Activated naive CD8-positive, alpha-beta T cell treated with anti-CD3 and anti-CD28 coated beads, Interleukin-2, amount 50 U/mL, for 16 hours (primary cell): ENCODE measurements around the gene DKK3.

Experiments
- DNase-seq: peaks from one replicate; pipeline ENCODE4 v3.0.0-alpha.2; 2020; ENCODE audit warnings: low read depth, low spot score

Gene DKK3

DNA sequence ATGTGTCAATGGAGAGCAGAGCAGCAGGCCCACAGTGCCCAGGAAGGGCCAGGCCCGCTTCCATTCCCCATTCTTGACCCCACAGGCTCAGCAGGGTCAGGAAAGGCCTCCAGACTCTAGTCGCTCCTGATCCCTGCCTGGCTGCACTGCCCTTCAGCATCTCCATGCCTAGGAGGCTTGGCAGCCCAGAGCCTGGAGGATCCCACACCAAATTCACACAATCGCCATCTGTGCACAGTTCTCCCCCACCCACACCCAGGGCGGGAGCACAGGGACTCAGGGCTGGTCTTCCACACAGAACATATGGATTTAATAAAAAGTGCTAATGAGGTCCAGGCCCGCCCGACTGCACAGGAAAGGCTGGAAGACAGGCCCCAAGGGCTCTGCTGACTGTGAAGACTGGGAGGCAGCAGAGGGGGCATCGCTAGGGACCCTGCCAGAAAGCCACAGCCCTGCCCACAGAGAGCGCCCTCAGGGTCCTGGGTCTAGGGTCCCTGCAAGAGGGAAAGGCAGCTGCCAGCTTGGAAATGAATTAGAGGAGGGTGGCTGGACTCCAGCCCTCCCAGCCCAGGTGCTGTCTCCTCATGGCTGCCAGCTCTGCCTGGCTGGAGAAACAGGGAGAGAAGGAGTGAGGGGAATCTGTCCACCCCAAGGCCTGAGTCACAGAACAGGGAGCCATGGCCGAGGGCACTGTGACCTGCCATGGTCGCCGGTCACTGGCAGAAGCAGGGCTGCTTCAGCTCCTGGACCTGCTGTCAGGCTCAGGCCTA lies 39.7 kb downstream of the DKK3 start:
- DNase-seq = no peak

DNA sequence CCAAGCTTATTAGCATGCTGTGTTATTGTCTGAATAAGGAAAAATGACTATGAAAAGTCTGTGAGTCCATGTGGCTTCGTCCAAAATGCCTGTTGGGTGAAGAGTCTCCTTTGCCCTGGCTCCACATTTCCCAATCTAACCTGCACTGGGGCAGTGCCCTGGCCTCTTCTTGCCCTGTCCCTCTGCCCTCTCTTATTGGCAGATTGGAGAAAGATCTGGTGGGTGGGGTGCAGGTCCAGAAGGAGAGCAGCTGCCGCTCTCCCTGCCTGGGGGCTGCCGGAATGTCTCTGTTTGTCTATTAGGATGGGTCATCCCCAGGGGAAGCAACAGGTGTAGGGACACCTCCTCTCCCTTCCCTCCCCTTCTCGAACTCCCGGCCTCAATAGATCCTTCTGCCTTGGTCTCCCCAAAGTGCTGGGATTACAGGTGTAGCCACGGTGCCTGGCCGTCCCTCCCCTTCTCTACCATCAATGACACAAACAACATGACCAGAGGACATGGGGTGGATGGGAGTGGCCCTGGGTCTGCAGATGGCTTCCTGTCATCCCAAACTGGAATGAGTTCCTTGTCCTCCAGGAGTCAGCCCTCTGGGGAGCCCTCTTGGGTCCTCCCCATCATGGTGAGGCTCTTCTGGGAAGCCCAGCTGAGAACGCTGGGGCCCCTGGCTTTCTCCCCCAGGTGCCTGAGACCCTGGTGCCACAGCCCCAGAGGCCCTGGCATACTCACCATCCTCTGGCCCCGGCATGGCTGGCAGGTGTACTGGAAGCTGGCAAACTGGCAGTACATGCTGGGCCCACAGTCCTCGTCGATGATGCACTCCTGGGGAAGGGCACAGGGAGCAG lies 40.5 kb downstream of the DKK3 start:
- no peak for DNase-seq

DNA sequence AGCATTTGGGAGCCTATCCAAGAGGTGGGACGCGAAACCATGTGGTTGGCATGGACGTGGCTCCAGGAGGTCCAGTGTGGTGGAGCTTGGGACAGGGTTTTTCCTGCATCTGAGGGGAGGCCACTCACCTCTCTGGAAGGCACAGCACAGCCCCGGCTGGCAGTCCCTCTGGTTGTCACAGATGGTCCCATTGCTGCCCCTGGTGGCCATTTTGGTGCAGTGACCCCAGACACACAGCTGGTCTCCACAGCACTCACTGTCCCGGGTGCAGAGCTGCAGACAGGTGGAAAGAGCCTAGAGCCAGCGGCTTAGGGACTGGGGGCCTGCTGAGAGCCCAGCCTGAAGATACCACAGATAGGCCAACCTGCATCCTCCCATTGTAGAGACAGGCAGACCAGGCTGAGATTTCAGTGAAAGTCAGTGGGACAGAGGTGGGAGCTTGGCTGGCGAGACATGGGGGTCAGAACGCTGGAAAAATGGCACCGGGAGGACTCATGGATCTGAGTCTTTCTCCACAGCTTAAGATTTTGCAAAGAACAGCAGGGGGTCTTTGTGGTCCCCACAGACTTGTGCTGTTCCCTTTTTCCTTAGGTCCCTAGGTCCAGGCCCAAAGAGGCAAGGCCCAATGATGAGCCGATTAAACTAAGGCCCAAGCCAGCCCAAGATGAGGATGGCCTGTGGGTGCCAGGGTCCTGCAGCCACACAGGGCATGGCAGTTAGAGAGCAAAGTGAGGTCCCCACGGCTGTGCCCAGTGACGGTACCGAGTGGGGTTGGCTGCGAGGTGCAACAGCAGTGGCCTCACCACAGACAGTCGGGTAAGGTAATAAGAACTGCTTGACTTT lies 41.4 kb downstream of the DKK3 start:
- peak; percentile 22 for DNase-seq

DNA sequence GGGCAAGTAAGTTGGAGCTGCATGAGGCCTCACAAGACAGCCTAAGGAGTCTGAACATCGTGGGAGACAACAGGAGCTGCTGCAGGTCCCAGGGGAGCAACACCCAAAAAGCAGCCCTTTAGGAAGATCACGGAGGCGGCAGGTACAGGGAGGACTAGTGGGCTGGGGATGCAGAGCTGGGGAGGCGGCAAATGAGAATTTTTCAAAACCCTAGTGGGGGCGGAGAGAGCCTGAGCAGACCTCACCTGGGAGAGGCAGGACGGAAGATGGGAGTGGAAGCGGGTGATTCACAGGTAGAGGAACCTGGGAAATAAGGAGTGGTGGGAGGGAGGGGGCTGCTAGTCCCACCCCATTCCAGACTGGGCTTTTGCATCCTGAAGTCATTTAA lies 42.1 kb downstream of the DKK3 start:
- DNase-seq = no peak

DNA sequence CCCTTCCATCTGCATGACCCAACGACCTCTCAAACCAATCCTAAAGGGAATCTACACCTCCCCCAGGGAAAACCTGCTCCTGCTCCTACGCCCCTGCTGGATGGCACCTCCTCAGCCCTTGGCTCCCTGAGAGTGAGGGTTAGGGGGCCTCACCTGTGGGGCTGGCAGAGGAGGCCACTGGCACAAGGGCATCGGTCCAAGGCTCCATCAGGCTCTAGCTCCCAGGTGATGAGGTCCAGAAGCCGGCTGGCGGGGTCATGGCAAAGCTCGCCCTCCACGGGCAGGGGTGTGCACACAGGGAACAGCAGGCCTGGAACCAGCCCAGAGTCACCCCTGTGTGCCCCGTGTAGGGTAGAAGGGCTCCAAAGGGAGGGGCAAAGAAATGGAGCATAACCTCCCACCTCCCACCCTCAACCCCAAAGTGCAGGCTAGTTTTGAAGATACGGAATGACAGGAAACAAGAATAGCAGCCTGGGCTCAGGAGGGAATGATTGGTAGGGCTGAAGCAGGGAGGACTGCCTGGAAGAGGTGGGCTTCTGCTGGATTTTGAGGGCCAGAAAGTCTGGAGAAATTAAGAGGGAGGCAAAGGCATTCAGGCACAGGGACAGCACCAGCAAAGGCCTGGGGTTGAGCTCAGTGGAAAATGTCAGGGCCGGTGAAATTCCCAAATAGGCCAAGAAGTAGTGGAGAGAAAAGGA lies 42.6 kb downstream of the DKK3 start:
- no peak for DNase-seq

DNA sequence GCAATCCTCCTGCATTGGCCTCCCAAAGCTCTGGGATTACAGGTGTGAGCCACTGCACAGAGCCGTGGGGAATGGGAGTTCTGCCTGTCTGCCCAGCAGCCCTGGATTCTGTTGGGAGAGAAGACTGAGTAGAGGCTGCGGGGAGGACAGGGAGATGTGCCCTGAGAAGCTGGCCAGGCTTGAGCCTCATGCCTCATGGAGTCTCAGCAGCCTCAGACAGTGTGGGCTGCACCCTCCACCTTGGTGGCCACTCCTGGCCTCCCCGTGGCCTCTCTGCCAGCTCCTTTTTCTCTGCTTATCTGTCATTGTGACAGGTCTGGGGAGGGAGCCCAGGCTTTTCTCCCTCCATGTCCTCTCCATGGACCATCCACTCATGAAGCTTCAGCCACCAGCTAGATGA lies 43.2 kb downstream of the DKK3 start:
- DNase-seq = no peak

DNA sequence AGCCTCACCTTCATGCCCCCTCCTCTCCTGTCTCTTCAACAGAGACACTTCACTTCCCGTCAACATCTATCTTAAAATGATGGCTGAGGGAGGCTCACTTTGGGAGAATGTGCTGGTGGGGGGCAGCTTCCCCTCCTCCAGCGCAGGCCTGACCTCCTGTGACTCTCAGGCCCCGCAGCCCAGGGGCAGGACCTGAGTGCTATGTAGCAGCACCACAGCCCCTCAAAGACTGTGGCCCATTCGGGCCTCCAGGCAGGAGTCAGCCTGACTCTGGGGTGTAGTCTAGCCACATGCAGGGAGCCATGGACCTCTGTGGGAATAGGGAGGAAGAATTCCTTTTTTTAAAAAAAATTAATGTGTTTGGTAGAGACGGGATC lies 43.7 kb downstream of the DKK3 start:
- no peak for DNase-seq

DNA sequence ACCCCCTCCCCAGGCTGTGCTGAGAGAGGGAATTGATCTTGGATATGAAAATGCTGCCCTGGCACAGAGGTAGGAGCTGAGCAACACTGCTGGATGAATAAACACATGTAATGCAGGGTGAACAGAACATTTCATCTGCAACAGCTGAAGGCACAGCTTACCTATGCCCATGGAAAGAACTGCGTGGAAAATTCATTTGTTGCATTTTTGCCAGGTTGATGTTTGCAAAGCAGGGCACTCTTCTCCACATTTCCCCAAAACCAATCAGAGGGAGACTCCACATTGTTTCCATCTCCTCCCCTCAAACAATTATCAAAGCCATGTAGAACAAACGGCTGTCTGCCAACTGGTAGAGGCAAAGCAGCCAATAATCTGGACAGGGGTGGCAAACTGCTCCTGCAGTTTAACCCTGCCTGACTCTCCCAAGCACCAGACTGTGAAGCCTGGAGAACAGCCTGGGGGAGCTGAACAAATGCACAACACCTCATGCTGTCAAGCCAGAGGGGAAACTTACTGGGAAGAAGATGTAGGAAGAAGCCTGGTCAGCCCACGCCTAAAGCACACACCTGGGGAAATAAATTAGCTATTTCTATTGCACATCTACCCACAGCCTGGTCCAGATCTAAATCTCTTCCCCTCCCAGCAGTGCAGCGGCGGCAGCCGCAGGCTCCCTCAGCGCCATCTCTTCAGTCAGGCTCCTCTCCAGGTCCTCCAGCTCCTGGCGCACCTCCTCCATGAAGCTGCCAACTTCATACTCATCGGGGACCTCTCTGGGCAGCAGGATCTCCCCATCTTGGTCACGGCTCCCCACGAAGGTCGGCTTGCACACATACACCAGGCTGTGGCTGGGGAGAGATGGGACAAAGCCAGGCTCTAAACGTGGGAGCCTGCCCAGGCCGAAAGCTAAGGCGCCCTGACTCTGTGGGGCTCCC lies 44.3 kb downstream of the DKK3 start:
- no peak for DNase-seq

DNA sequence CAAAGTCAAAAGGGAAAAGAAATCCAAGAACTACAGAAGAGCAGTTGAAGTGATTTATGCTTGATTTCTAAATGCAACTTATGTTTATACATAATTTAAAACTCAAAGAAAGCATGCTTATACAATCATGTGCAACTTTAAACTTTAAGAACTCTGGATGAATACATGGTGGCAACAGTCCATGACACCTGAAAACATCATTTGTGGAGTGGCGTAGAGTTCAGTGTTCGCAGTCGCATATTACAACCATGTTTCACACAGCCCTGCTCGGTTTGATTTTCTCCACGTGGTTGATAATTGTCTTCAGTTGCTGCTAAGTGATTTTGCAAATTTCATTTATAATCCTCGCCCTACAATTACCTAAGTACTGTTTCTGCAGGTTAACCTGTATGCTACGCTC lies 45.4 kb downstream of the DKK3 start:
- DNase-seq = no peak

DNA sequence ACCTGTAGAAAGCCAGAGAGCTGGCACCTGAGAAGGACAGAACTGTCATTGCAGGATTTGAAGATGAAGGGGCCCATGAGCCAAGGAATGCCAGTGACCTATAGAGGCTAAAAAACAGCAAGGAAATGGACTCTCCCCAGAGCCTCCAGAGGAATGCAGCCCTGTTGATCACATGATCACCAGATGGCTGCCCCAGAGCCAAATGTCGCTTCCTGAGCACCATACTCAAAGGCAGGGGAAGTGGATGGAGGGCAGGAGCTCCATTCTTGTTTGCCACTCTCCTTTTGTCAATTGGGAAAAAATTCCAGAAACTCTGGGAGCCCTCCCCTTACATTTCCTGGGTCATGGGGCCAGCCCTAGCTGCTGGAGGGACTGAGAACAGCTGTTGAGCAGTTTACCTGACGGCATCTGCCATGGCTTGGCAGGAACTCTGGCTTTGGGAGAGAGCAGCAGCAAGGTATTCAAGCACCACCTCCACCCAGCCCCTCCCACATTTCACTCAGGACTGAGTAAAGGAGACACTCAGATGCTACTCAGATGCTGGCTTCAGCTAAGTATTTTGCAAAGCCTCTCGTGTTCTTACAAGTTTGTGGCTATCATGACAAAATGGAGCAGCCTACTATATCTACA lies 46.9 kb downstream of the DKK3 start:
- DNase-seq = no peak

DNA sequence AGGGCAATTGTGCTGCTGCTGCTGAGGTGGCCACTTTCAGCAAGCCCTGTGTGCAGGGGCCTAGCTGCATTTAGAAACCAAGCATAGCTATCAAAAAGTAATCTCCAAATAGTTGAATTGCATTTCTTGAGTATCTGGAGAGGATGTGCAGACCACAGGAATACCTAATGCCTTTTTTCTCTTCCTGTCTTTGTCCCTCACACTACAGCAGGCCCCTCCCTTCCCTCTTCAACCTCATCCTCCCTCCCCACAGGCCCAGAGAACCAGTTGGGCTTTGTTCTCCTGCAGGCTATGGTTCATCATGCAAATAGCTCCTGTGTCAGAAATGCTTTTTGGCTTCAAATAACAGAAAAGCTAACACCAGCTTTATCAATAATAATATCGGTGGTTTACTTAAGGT lies 47.7 kb downstream of the DKK3 start:
- no peak for DNase-seq

DNA sequence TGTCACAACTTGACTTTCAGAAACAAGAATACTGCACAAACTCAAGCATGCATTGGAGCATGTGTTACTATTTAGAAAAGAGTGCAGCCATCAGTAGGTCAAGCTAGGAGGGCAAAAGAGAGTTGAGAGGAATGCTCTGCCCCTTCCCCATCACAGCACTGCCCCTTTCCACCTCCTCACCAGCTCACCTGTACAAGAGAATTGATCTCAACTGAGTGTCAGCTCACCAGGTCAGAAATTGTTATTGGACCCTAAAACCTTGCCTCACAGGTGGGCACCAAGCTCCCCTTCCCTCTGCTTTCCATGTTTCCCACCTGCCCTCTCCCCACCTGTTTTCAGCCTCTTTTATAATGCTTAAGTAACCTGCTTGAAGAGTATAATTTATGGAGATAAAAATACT lies 48.8 kb downstream of the DKK3 start:
- DNase-seq = no peak

DNA sequence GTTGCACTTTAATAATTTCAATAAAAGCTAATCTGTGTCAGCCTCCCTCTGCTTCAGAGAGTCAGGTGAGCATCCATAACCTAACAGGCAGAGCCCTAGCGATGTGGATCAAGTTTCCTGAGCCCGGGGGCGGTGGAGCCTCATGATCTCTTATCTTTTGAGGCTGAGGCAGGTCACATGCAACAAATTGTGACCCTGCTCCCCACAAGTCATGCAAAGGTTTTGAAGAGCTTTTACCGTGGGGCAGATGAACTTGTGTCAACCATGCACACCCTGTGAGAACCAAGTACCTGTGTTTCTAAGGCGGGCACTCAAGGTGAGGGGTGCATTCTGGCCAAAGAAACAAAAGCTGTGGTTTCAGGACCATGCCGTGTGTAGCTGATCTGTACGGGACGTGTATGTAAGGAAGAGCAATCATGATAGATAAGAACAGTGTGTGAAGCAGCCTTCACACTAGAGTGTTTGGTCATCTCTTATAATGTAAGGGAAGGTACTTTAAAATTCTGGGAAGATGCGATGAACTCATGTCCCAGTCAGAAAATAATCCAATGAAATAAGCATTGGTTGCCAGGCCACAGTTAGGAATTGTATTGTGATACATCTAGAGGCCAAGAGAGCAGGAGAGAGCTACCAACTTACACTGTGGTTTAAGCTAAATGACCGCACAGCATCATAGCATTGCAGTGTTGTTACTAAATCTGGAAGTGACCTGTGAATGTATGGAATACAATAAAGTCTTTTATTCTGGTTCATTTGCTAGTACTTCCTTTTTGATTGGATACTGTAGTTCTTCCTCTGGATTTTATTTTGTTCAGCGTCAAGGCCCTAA lies 49.8 kb downstream of the DKK3 start:
- DNase-seq = no peak

DNA sequence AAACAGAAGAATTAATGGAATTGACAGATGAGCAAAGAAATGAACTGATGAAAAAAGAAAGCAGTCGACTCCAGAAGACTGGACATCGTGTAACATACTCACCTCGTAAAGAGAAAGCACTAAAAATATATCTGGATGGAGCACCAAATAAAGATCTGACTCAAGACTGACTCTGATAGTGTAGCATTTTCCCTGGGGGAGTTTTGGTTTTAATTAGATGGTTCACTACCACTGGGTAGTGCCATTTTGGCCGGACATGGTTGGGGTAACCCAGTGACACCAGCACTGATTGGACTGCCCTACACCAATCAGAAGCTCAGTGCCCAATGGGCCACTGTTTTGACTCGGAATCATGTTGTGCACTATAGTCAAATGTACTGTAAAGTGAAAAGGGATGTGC lies 52.4 kb downstream of the DKK3 start:
- DNase-seq = no peak

DNA sequence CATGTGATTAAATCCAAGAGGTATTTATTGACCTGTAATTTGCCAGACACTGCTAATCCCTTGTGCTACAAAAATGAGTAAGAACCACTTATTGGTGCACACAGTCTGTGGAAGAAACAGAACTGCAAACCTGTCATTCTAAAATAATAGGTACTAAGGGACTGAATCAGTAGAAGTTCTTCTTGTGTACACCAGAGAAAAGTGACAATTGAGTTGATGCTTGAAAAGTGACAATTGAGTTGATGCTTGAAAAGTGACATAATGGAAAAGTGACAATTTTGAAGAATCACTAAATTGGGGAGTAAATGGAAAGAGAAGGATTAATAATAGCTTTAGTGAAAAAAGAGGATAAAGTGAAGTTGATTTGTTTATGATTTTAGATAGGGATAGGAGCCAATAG lies 56.4 kb downstream of the DKK3 start:
- DNase-seq = no peak

DNA sequence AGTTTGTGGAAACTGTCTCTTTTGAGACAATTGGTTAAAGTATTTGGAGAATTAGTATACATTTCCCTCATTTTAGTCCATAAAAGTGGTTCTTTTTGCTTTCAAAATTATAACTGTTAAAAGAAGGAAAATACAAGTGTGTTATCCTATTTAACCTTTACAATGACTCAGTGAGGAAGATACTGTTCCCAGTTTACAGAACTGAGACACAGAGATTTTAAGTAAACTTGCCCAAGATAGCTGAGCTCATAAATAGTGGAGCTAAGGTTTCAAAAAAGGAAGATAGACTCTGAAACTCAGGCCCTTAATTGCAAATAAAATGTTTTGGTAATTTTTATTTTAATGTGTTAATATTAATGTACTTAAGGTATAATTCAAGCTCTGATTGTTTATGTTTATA lies 58.9 kb downstream of the DKK3 start:
- no peak for DNase-seq

DNA sequence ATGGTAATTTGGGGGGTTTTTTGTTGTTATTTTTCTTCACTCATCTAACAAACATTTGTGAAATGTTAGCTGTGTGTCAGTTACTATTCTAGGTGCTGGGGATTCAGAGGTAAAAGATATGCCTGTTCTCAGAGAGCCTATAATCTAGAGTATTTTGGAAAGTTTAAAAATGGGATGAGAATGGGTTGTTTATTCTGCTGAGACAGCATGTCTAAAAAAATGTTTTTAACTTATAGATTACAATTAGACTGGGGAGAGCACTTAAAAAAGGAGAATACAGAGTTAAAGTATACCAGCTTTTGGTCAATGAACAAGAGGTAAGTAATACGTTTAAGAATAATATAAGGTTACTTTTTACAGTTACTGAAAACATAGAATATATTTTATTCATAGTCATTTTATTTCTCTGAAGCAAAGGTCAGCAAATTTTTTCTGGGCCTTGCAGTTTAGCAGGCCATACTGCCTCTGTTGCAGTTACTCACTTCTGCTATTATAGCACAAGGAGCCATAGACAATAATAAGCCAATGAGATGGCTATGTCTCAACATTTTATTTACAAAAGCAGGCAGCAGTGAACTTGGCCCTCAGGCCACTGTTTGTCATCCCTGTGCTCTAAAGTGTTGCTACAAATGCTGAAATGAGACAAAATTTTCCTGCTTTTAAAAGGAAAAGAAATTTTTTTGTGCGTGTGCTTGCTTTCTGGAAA lies 60.0 kb downstream of the DKK3 start:
- DNase-seq = no peak

DNA sequence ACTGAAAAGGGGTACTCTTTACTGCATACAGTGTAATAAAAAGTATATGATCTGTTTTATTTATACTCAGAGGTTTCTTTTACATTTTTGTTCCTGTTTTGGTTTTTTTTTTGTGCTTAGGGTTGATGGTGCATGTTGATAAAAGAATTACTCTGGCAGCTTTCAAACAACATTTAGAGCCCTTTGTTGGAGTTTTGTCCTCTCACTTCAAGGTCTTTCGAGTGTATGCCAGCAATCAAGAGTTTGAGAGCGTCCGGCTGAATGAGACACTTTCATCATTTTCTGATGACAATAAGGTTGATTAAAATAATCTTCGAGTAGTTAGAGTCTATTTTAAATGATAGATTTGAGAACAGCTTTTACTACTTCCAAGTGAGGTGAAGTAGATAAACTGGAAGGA lies 60.6 kb downstream of the DKK3 start:
- DNase-seq = no peak

DNA sequence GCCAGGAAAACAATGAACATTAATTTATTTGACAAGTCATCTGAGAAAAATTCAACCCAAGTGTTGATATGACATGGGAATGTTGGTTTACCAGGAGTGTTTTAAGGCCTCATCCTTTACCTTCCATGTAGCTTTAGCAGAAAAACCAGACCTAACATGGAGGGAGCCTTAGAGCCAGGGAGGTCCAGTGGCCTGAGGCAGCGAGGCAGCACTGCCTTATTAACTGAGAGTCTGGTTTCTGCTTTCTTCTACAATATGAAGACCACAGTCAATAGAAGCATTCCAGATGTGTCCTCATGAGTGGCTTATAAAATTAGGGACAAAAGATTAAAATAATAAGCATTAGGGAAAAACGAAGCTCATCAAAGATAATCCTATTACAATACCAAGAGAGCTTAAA lies 61.5 kb downstream of the DKK3 start:
- DNase-seq = no peak
